T-helper 17 cell (primary cell): ENCODE results near the gene HPS5. TPM values are rescaled to one million over a fixed set of nuclear protein-coding genes. Genes with fewer than 3 reads are reported as not detected.

Experiments used
- ATAC-seq: fragments of 150-1000 bp; cut with Tn5 transposase; 2 replicates; pipeline ENCODE4 v1.10.0; 2021; ENCODE audit warnings: mild to moderate bottlenecking, moderate library complexity
- DNase-seq, 3 donors: peaks; one replicate each; pipeline versions ENCODE4 v3.0.0 to v3.0.0-alpha.2; 2020 to 2021
- H3K9me3 ChIP-seq: one replicate; pipeline ENCODE4 v1.7.0; 2013; ENCODE audit warnings: low read length, mild to moderate bottlenecking; ENCODE audit not compliant: control insufficient read depth, poor library complexity, severe bottlenecking
- H3K27ac Mint-ChIP-seq: one replicate; pipeline ENCODE4 v1.8.0; 2022; ENCODE audit warnings: mild to moderate bottlenecking, moderate library complexity, mixed read lengths
- H3K27me3 Mint-ChIP-seq: one replicate; pipeline ENCODE4 v1.8.0; 2022; ENCODE audit warnings: mixed read lengths
- H3K36me3 Mint-ChIP-seq: one replicate; pipeline ENCODE4 v1.8.0; 2022; ENCODE audit warnings: low read depth, mixed read lengths
- H3K4me1 Mint-ChIP-seq: one replicate; pipeline ENCODE4 v1.8.0; 2022; ENCODE audit warnings: mild to moderate bottlenecking, mixed read lengths
- H3K4me3 Mint-ChIP-seq: one replicate; pipeline ENCODE4 v1.8.0; 2022; ENCODE audit warnings: mild to moderate bottlenecking, moderate library complexity, mixed read lengths
- total RNA-seq, 4 donors: library from RNA in 2 of 4; stranded (reverse) in 2 of 4; gene quantifications; one replicate each; pipeline ENCODE4 v1.2.3 and lab custom pipeline; 2022 to 2026

The HPS5 gene
- total RNA-seq = 10 to 100 TPM; 12.8 to 15.7 TPM
- total RNA-seq (lab: John Stamatoyannopoulos, UW) = 38.4 to 55.9 reads per million in 2 donors

GRCh38 chr11:18321969-18322711 is at the start of gene HPS5, which contains the start of gene GTF2H1:
Gene HPS5 (minus strand): TSS chr11:18322140. CDS start chr11:18317858, 4,282 bp downstream.
Gene GTF2H1 (plus strand): TSS chr11:18322567. CDS start chr11:18333075, 10,508 bp downstream.
- peaks cover 61% of the 10 kb centered on the region for H3K4me1 Mint-ChIP-seq
- H3K36me3 Mint-ChIP-seq = peaks cover 11% of the 10 kb centered on the region

GRCh38 chr11:18371279-18371678 is 49.3 kb upstream of the HPS5 start:
- DNase-seq (no peak), ATAC-seq (no peak)
- no peak overlapping the region for H3K4me3 Mint-ChIP-seq
- no peaks in the 10 kb centered on the region for H3K9me3 ChIP-seq
- H3K36me3 Mint-ChIP-seq = peaks cover 2% of the 10 kb centered on the region
- no peak overlapping the region for H3K27ac Mint-ChIP-seq
- peaks cover 13% of the 10 kb centered on the region for H3K4me1 Mint-ChIP-seq
- no peaks in the 10 kb centered on the region for H3K27me3 Mint-ChIP-seq

More at GRCh38 chr11:18321969-18322711, at the start of gene HPS5, which contains the start of gene GTF2H1:
- Mint-ChIP-seq H3K27ac (peak within 1 kb of the TSS; percentile 99), H3K4me3 (peak within 1 kb of the TSS; percentile 97), H3K27me3 (no peaks in the 10 kb centered on the region)
- H3K9me3 ChIP-seq = no peaks in the 10 kb centered on the region
- ATAC-seq (peak; percentile 89), DNase-seq (peak; percentile 85 to 90 (median 89))

- no peak overlapping the region for H3K4me3 Mint-ChIP-seq
- peaks cover 15% of the 10 kb centered on the region for H3K4me1 Mint-ChIP-seq
- peaks cover 8% of the 10 kb centered on the region for H3K36me3 Mint-ChIP-seq
- no peaks in the 10 kb centered on the region for H3K9me3 ChIP-seq
- no peaks in the 10 kb centered on the region for H3K27me3 Mint-ChIP-seq
- ATAC-seq = no peak
- H3K27ac Mint-ChIP-seq = peak overlapping the region; percentile 29
- no peak for DNase-seq
These were observed 47.5 kb upstream of the HPS5 start for GRCh38 chr11:18369398-18369797.

- no peak for DNase-seq
- peaks cover 8% of the 10 kb centered on the region for H3K36me3 Mint-ChIP-seq
- peaks cover 15% of the 10 kb centered on the region for H3K4me1 Mint-ChIP-seq
- H3K27ac Mint-ChIP-seq = peak overlapping the region; percentile 57
- no peak overlapping the region for H3K4me3 Mint-ChIP-seq
- H3K9me3 ChIP-seq = no peaks in the 10 kb centered on the region
- no peaks in the 10 kb centered on the region for H3K27me3 Mint-ChIP-seq
- ATAC-seq = no peak
These were observed 46.3 kb upstream of the HPS5 start for GRCh38 chr11:18368221-18368620.

GRCh38 chr11:18367431-18367830 is 45.5 kb upstream of the HPS5 start:
- Mint-ChIP-seq H3K4me3 (no peak overlapping the region), H3K4me1 (peaks cover 15% of the 10 kb centered on the region), H3K36me3 (peaks cover 8% of the 10 kb centered on the region), H3K27me3 (no peaks in the 10 kb centered on the region), H3K27ac (peak overlapping the region; percentile 57)
- ATAC-seq = no peak
- no peak for DNase-seq
- no peaks in the 10 kb centered on the region for H3K9me3 ChIP-seq

GRCh38 chr11:18366286-18366685 is 44.3 kb upstream of the HPS5 start:
- DNase-seq (no peak), ATAC-seq (no peak)
- no peaks in the 10 kb centered on the region for H3K9me3 ChIP-seq
- Mint-ChIP-seq H3K27me3 (no peaks in the 10 kb centered on the region), H3K27ac (peak overlapping the region; percentile 57), H3K4me3 (no peak overlapping the region), H3K4me1 (peaks cover 15% of the 10 kb centered on the region), H3K36me3 (peaks cover 8% of the 10 kb centered on the region)

- no peak overlapping the region for H3K27ac Mint-ChIP-seq
- H3K4me3 Mint-ChIP-seq = no peak overlapping the region
These were observed 43.8 kb upstream of the HPS5 start for GRCh38 chr11:18365741-18366140.

GRCh38 chr11:18364495-18365073 is 42.6 kb upstream of the HPS5 start:
- peaks cover 8% of the 10 kb centered on the region for H3K36me3 Mint-ChIP-seq
- ATAC-seq = no peak
- peaks cover 10% of the 10 kb centered on the region for H3K4me1 Mint-ChIP-seq
- no peak for DNase-seq
- no peak overlapping the region for H3K4me3 Mint-ChIP-seq
- H3K27ac Mint-ChIP-seq = peak overlapping the region; percentile 19
- no peaks in the 10 kb centered on the region for H3K27me3 Mint-ChIP-seq
- no peaks in the 10 kb centered on the region for H3K9me3 ChIP-seq

More at GRCh38 chr11:18365741-18366140, 43.8 kb upstream of the HPS5 start:
- Mint-ChIP-seq H3K27me3 (no peaks in the 10 kb centered on the region), H3K36me3 (peaks cover 8% of the 10 kb centered on the region), H3K4me1 (peaks cover 10% of the 10 kb centered on the region)
- no peaks in the 10 kb centered on the region for H3K9me3 ChIP-seq
- no peak for ATAC-seq
- DNase-seq = no peak

- Mint-ChIP-seq H3K27me3 (no peaks in the 10 kb centered on the region), H3K4me1 (peaks cover 5% of the 10 kb centered on the region), H3K36me3 (peaks cover 7% of the 10 kb centered on the region), H3K27ac (no peak overlapping the region), H3K4me3 (no peak overlapping the region)
- H3K9me3 ChIP-seq = no peaks in the 10 kb centered on the region
- ATAC-seq (no peak), DNase-seq (no peak)
These were observed 39.2 kb upstream of the HPS5 start for GRCh38 chr11:18361154-18361553.

- no peaks in the 10 kb centered on the region for H3K9me3 ChIP-seq
- Mint-ChIP-seq H3K27me3 (no peaks in the 10 kb centered on the region), H3K4me1 (no peaks in the 10 kb centered on the region), H3K27ac (no peak overlapping the region), H3K36me3 (peaks cover 8% of the 10 kb centered on the region), H3K4me3 (no peak overlapping the region)
- ATAC-seq = no peak
- no peak for DNase-seq
These were observed 36.7 kb upstream of the HPS5 start for GRCh38 chr11:18358646-18359045.

GRCh38 chr11:18352581-18352980 is 30.6 kb upstream of the HPS5 start:
- ATAC-seq (no peak), DNase-seq (no peak)
- Mint-ChIP-seq H3K36me3 (peaks cover 10% of the 10 kb centered on the region), H3K27me3 (no peaks in the 10 kb centered on the region), H3K4me3 (no peak overlapping the region), H3K27ac (peak overlapping the region; percentile 41), H3K4me1 (no peaks in the 10 kb centered on the region)
- no peaks in the 10 kb centered on the region for H3K9me3 ChIP-seq

- Mint-ChIP-seq H3K27ac (no peak overlapping the region), H3K27me3 (no peaks in the 10 kb centered on the region), H3K4me1 (peaks cover 2% of the 10 kb centered on the region), H3K36me3 (peaks cover 11% of the 10 kb centered on the region), H3K4me3 (no peak overlapping the region)
- H3K9me3 ChIP-seq = no peaks in the 10 kb centered on the region
- ATAC-seq (no peak), DNase-seq (no peak)
These were observed 25.7 kb upstream of the HPS5 start for GRCh38 chr11:18347471-18348125.

GRCh38 chr11:18332891-18333290 is 11.0 kb upstream of the HPS5 start:
- peak overlapping the region; percentile 10 for H3K4me3 Mint-ChIP-seq
- peak; percentile 68 for ATAC-seq

More at GRCh38 chr11:18332891-18333290, 11.0 kb upstream of the HPS5 start:
- Mint-ChIP-seq H3K27me3 (no peaks in the 10 kb centered on the region), H3K4me1 (peaks cover 47% of the 10 kb centered on the region), H3K27ac (peak overlapping the region; percentile 99), H3K36me3 (peaks cover 11% of the 10 kb centered on the region)
- DNase-seq = no peak
- no peaks in the 10 kb centered on the region for H3K9me3 ChIP-seq
